A549 treated with Hydrocortisone at 1 μM for 4 hours (cell line): ENCODE data around the gene CEP135. TPM values are rescaled to one million over a fixed set of nuclear protein-coding genes. Genes with fewer than 3 reads are reported as not detected.

Experiments
- total RNA-seq: library from RNA; stranded (reverse); fragments of 200-300 nt; extraction: Qiagen RNA extraction; gene quantifications from 5 replicates; pipeline ENCODE4 v1.2.3, GENCODE V29; 2022

CEP135 gene
- 4.1 to 6.4 TPM (median 4.7 TPM) in 5 replicates for total RNA-seq

GRCh38 chr4:55948726-55949481 is at the start of gene CEP135:
TSS of gene CEP135 (plus strand) at chr4:55948945. CDS start at chr4:55952131, 3,186 bp downstream.

Other genes starting within 250 kb of the CEP135 start
- gene EXOC1L, start 129.2 kb upstream of the CEP135 start, total RNA-seq: not detected in 5 replicates
- 12.0 to 18.2 TPM (median 14.7 TPM) in 5 replicates for gene EXOC1, start 95.3 kb upstream of the CEP135 start, total RNA-seq